ENCODE data around the gene PREX1. TPM values are rescaled to one million over a fixed set of nuclear protein-coding genes. Genes with fewer than 3 reads are reported as not detected.

Gene PREX1
- total and polyA plus RNA-seq, 4 donors: 29.5 to 121 (median 69.3) TPM

- no peak for TF ChIP-seq CTCF (IDR thresholded peaks at IDR 0.05; ENCODE audit: control extremely low read depth, extremely low read depth)
- ATAC-seq (ENCODE audit: insufficient read depth, low FRiP score) (no peak), DNase-seq (no peak)
- H3K27me3 ChIP-seq (ENCODE audit: control insufficient read depth in 3 of 3, insufficient read depth in 3 of 3, low read length in 2 of 3): peaks cover 0 to 2% (median 0%) of the 10 kb centered on the region in 3 donors
- no peak overlapping the region for H3K4me3 ChIP-seq
- H3K4me1 ChIP-seq (ENCODE audit: control insufficient read depth in 5 of 5, insufficient read depth in 5 of 5, low read length in 5 of 5): peaks cover 0 to 21% (median 8%) of the 10 kb centered on the region in 5 donors
- peaks cover 0 to 3% (median 0%) of the 10 kb centered on the region in 4 donors for H3K36me3 ChIP-seq (ENCODE audit: control insufficient read depth in 4 of 4, insufficient read depth in 4 of 4, low read length in 4 of 4)
- 57 to 61% methylated on average over 6 of the region's 6 CpGs for WGBS, 2 donors
- H3K9me3 ChIP-seq (ENCODE audit: control insufficient read depth in 4 of 4, insufficient read depth in 3 of 4, low read length in 3 of 4): peaks cover 0 to 2% (median 0%) of the 10 kb centered on the region in 4 donors
- no peak overlapping the region for H3K9ac ChIP-seq (ENCODE audit: insufficient read depth in 1 of 2, low read length in 2 of 2)
- H3K27ac ChIP-seq (ENCODE audit: low read depth in 1 of 2, low read length in 1 of 2): no peak overlapping the region
Observed at GRCh38 chr20:48717680-48718223, 110.0 kb downstream of the PREX1 start.

GRCh38 chr20:48717095-48717672 is 110.6 kb downstream of the PREX1 start:
- no peak for ATAC-seq (ENCODE audit: insufficient read depth, low FRiP score)
- H3K4me1 ChIP-seq (ENCODE audit: control insufficient read depth in 5 of 5, insufficient read depth in 5 of 5, low read length in 5 of 5): peaks cover 0 to 17% (median 2%) of the 10 kb centered on the region in 5 donors
- 43 to 66% methylated on average over 2 of the region's 2 CpGs for WGBS, 2 donors

GRCh38 chr20:48716541-48716940 is 111.3 kb downstream of the PREX1 start:
- Histone ChIP-seq H3K9me3 (ENCODE audit: control insufficient read depth in 4 of 4, insufficient read depth in 3 of 4, low read length in 3 of 4) (peaks cover 0 to 2% (median 0%) of the 10 kb centered on the region in 4 donors), H3K9ac (ENCODE audit: insufficient read depth in 1 of 2, low read length in 2 of 2) (no peak overlapping the region), H3K27me3 (ENCODE audit: control insufficient read depth in 3 of 3, insufficient read depth in 3 of 3, low read length in 2 of 3) (peaks cover 0 to 2% (median 0%) of the 10 kb centered on the region in 3 donors), H3K36me3 (ENCODE audit: control insufficient read depth in 4 of 4, insufficient read depth in 4 of 4, low read length in 4 of 4) (peaks cover 0 to 3% (median 0%) of the 10 kb centered on the region in 4 donors), H3K4me1 (ENCODE audit: control insufficient read depth in 5 of 5, insufficient read depth in 5 of 5, low read length in 5 of 5) (peaks cover 0 to 13% (median 0%) of the 10 kb centered on the region in 5 donors), H3K27ac (ENCODE audit: low read depth in 1 of 2, low read length in 1 of 2) (peak overlapping the region in 1 of 2 donors; percentile 54), H3K4me3 (no peak overlapping the region)
- no peak for TF ChIP-seq CTCF (IDR thresholded peaks at IDR 0.05; ENCODE audit: control extremely low read depth, extremely low read depth)
- DNase-seq (no peak), ATAC-seq (ENCODE audit: insufficient read depth, low FRiP score) (no peak)
- WGBS, 2 donors: 92% methylated on average over 7 of the region's 7 CpGs

More at GRCh38 chr20:48717095-48717672, 110.6 kb downstream of the PREX1 start:
- TF ChIP-seq CTCF (IDR thresholded peaks at IDR 0.05; ENCODE audit: control extremely low read depth, extremely low read depth): no peak
- H3K9me3 ChIP-seq (ENCODE audit: control insufficient read depth in 4 of 4, insufficient read depth in 3 of 4, low read length in 3 of 4): peaks cover 0 to 2% (median 0%) of the 10 kb centered on the region in 4 donors
- H3K36me3 ChIP-seq (ENCODE audit: control insufficient read depth in 4 of 4, insufficient read depth in 4 of 4, low read length in 4 of 4): peaks cover 0 to 3% (median 0%) of the 10 kb centered on the region in 4 donors
- DNase-seq: no peak
- H3K4me3 ChIP-seq: no peak overlapping the region
- no peak overlapping the region for H3K27ac ChIP-seq (ENCODE audit: low read depth in 1 of 2, low read length in 1 of 2)
- peaks cover 0 to 2% (median 0%) of the 10 kb centered on the region in 3 donors for H3K27me3 ChIP-seq (ENCODE audit: control insufficient read depth in 3 of 3, insufficient read depth in 3 of 3, low read length in 2 of 3)
- no peak overlapping the region for H3K9ac ChIP-seq (ENCODE audit: insufficient read depth in 1 of 2, low read length in 2 of 2)

Data from lung (tissue), 12 donors.